HepG2 (cell line): ENCODE results near the gene CAGE1. TPM values are rescaled to one million over a fixed set of nuclear protein-coding genes. Genes with fewer than 3 reads are reported as not detected.

Experiments
- ELF1 ChIP-seq: sonication (generic); formaldehyde crosslinking; IDR thresholded peaks from 2 replicates; pipeline ENCODE4 v1.4.0; 2020; ENCODE audit warnings: missing genetic modification reagents
- GTF2F1 ChIP-seq: fragments of 150-350 bp; IDR thresholded peaks from 2 replicates; pipeline ENCODE4 v1.6.1; 2014; ENCODE audit warnings: low read length
- HNRNPUL1 ChIP-seq: fragments of 200-400 bp; formaldehyde crosslinking; IDR thresholded peaks from 2 replicates; pipeline ENCODE4 v1.6.1; 2017; ENCODE audit warnings: low read depth, mild to moderate bottlenecking, low read length, moderate library complexity
- MBD4 ChIP-seq: IDR thresholded peaks from 2 replicates; pipeline ENCODE4 v1.6.1; 2012; ENCODE audit warnings: low read length, inconsistent platforms, borderline replicate concordance
- MIXL1 ChIP-seq: IDR thresholded peaks from 2 replicates; pipeline ENCODE4 v1.6.1; 2016
- MTF1 ChIP-seq: sonication (generic); formaldehyde crosslinking; IDR thresholded peaks from 2 replicates; pipeline ENCODE4 v1.5.0; 2020; ENCODE audit warnings: missing genetic modification reagents
- NCOA5 ChIP-seq: sonication (generic); formaldehyde crosslinking; IDR thresholded peaks from 2 replicates; pipeline ENCODE4 v1.4.0; 2020; ENCODE audit warnings: missing genetic modification reagents
- SMC3 ChIP-seq: IDR thresholded peaks from 2 replicates; pipeline ENCODE4 v1.6.1; 2011; ENCODE audit warnings: low read length, improper control_type of control experiment
- SMYD3 ChIP-seq: sonication (generic); formaldehyde crosslinking; IDR thresholded peaks from 2 replicates; pipeline ENCODE4 v1.8.1; 2023; ENCODE audit warnings: mild to moderate bottlenecking, missing genetic modification reagents
- TBX3 ChIP-seq: fragments of 450-650 bp; IDR thresholded peaks from 2 replicates; pipeline ENCODE4 v1.6.1; 2017; ENCODE audit warnings: antibody characterized with exemption, mild to moderate bottlenecking, inconsistent platforms, borderline replicate concordance
- THAP11 ChIP-seq: IDR thresholded peaks from 2 replicates; pipeline ENCODE4 v1.6.1; 2016; ENCODE audit warnings: missing biosample characterization, missing genetic modification reagents
- U2AF1 ChIP-seq: fragments of 200-400 bp; formaldehyde crosslinking; optimal IDR thresholded peaks from 2 replicates; pipeline ENCODE3; 2017; ENCODE audit warnings: mild to moderate bottlenecking, low read depth, low read length
- ZNF205 ChIP-seq: IDR thresholded peaks from 2 replicates; pipeline ENCODE4 v1.6.1; 2018; ENCODE audit warnings: missing biosample characterization, missing genetic modification reagents
- ZNF296 ChIP-seq: sonication (generic); formaldehyde crosslinking; conservative IDR thresholded peaks from 2 replicates; pipeline ENCODE4 v1.5.0; 2020; ENCODE audit warnings: mild to moderate bottlenecking, missing genetic modification reagents
- ZNF318 ChIP-seq: sonication (generic); formaldehyde crosslinking; IDR thresholded peaks from 2 replicates; pipeline ENCODE4 v1.4.0; 2020; ENCODE audit warnings: mild to moderate bottlenecking, missing genetic modification reagents
- ZNF331 ChIP-seq: sonication (generic); formaldehyde crosslinking; IDR thresholded peaks from 2 replicates; pipeline ENCODE4 v1.4.0; 2020; ENCODE audit warnings: missing genetic modification reagents
- ZNF597 ChIP-seq: sonication (generic); formaldehyde crosslinking; IDR thresholded peaks from 2 replicates; pipeline ENCODE4 v1.5.0; 2020; ENCODE audit warnings: missing genetic modification reagents
- ZNF598 ChIP-seq: sonication (generic); formaldehyde crosslinking; IDR thresholded peaks from 2 replicates; pipeline ENCODE4 v1.5.1; 2020; ENCODE audit warnings: mild to moderate bottlenecking, missing genetic modification reagents, borderline replicate concordance
- ZNF639 ChIP-seq: conservative IDR thresholded peaks from 2 replicates; pipeline ENCODE4 v1.6.1; 2018; ENCODE audit warnings: missing genetic modification reagents
- ZNF781 ChIP-seq: sonication (generic); formaldehyde crosslinking; IDR thresholded peaks from 2 replicates; pipeline ENCODE4 v1.5.1; 2020; ENCODE audit warnings: borderline replicate concordance, mild to moderate bottlenecking, missing genetic modification reagents; ENCODE audit errors: not compliant biosample characterization
- ZSCAN22 ChIP-seq: sonication (generic); formaldehyde crosslinking; IDR thresholded peaks from 2 replicates; pipeline ENCODE4 v1.4.0; 2020; ENCODE audit warnings: mild to moderate bottlenecking, missing genetic modification reagents
- polyA plus RNA-seq, 8 experiments: library from polyadenylated mRNA; depleted of rRNA in 3 of 8; stranded (reverse) in 7 of 8; unstranded in 1 of 8; fragments of >200 nt; fragmentation: Illumina TruSeq in 4 of 8; extraction: Trizol in 4 of 8; gene quantifications; 2 replicates each; pipeline versions ENCODE4 v1.2.1 to v1.2.3, GENCODE V29; 2011 to 2016; ENCODE audit warnings: low read depth in 4 of 8, missing spikeins in 1 of 8, mixed read lengths in 1 of 8; ENCODE audit not compliant: insufficient read depth in 1 of 8
- total RNA-seq, 5 experiments: library from RNA; depleted of rRNA; stranded (reverse); fragments of >200 nt; fragmentation: Illumina TruSeq; extraction: Trizol; gene quantifications; 2 replicates each; pipeline ENCODE4 v1.2.3, GENCODE V29; 2016; ENCODE audit warnings: low read depth in 1 of 5

Gene CAGE1
- total and polyA plus RNA-seq, 2 of the 13 experiments (the other 11 are each of a cell fraction or from before 2014, with no cell fraction given): 0.03 to 0.15 TPM

GRCh38 chr6:7424967-7425807, 35.6 kb upstream of the CAGE1 start (continued):
- no peak for TF ChIP-seq ZNF597 (CRISPR knock-in tag)
- no peak for TF ChIP-seq ZNF318 (CRISPR knock-in tag)
- TF ChIP-seq MBD4: no peak
- no peak for TF ChIP-seq ZNF205 (CRISPR knock-in tag)
- peak; percentile 91 for TF ChIP-seq MIXL1 (CRISPR knock-in tag)
- no peak for TF ChIP-seq MTF1 (CRISPR knock-in tag)
- no peak for TF ChIP-seq HNRNPUL1
- 0 out of 2 replicates have a peak, but pooled peaks have one; percentile 33 for TF ChIP-seq THAP11
- no peak for TF ChIP-seq NCOA5 (CRISPR knock-in tag)
- no peak for TF ChIP-seq ZSCAN22
- no peak for TF ChIP-seq ZNF781
- TF ChIP-seq ZNF296 (CRISPR knock-in tag): no peak
- no peak for TF ChIP-seq SMYD3 (CRISPR knock-in tag)
- no peak for TF ChIP-seq ELF1 (CRISPR knock-in tag)
- TF ChIP-seq ZNF598: no peak
- TF ChIP-seq TBX3: no peak
- TF ChIP-seq SMC3: peak; percentile 94
- TF ChIP-seq ZNF639 (CRISPR knock-in tag): no peak
- no peak for TF ChIP-seq GTF2F1
- no peak for TF ChIP-seq ZNF331 (CRISPR knock-in tag)
- TF ChIP-seq U2AF1: no peak
